NOMO-1 (cell line): ENCODE data around the gene POLD2.
"Not testable (repeated sequence)": the region's sequence is repeated elsewhere in the genome, so short reads cannot be mapped to it uniquely, and the experiment has no call there.

Experiments
- DNase-seq, 2 experiments: peaks; one replicate each; lab custom pipeline; 2025; ENCODE audit not compliant: unreplicated experiment in 2 of 2; lab: John Stamatoyannopoulos, UW

POLD2 gene

DNA sequence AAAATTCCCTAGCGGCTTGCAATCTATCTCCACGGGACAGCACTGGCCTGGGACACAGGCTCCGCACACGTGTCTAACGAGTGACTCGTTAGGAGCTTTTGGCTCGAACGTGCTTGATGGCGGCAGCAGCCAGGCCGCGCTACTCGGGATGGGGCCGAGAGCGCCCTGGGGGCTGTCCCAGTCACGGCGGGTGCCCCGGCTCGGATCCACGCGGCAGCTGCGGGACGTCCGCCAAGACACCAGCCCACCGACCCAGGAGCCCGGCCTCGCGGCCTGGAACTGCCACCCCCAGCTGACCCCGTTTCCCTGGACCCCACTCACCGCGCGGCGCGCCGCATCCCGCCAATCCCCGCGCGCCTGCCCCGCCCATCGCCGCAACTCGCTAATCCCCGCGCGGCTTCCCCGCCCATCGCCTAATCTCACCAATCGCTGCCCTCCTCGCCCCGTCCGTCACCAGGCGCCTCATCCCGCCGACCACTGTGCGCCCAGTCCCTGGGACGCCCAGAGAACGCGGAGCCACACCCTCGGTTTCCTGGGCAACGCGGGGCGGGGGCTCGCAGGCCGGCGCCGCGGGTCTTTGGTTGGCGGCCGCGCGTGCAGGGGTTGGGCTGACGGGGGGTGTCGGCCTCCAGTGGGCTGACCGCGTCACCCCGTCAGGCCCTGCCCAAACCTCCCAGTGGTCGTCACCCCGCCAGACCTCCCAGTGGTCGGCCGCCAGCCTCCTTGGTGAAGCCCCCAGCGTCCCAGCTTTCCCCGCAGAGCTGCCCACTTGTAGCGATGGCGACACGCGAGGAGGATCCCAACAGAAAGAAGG lies at the start of gene POLD2:
TSS of gene POLD2 (minus strand) at position 359 of the 814 bp plus-strand sequence. CDS start 1,495 bp downstream, outside the sequence.
- peak; percentile 94 to 98 for DNase-seq

GRCh38 chr7:44172803-44173424 lies 49.6 kb upstream of the POLD2 start:
- no peak for DNase-seq

DNA sequence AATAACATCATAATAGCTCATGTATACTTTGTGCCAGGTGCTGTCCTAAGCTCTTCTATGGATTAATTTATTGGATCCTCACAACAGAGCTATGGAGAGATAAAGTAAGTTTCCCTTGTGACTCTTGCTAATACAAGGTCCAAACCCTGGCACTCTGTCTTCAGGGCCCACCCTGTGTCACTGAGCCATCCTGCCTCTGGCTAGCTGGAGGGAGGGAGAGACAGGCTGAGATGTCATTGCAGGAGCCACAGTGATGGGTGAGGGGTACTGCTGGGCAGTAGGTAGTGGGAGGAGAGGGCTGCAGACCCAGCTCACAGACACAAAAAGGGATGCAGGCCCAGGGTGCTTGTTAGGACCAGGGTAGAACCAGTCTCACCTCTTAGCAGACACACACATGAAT lies 49.0 kb upstream of the POLD2 start:
- no peak for DNase-seq

DNA sequence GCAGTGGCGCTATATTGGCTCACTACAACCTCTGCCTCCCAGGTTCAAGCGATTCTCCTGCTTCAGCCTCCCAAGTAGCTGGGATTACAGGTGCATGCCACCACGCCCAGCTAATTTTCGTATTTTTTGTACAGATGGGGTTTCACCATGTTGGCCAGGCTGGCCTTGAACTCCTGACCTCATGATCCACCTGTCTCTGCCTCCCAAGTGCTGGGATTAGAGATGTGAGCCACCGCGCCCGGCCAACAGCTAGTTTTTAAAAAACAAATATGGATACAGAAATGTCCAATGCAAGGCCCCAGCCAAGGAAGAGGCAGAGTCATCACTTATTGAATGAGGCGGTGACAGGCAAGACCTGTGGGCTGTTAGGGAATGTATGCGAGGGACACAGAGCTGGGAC lies 48.6 kb upstream of the POLD2 start:
- DNase-seq, result not testable (repeated sequence)

- peak; percentile 5 to 73 for DNase-seq
Measured at GRCh38 chr7:44167920-44168319, 44.6 kb upstream of the POLD2 start.

DNA sequence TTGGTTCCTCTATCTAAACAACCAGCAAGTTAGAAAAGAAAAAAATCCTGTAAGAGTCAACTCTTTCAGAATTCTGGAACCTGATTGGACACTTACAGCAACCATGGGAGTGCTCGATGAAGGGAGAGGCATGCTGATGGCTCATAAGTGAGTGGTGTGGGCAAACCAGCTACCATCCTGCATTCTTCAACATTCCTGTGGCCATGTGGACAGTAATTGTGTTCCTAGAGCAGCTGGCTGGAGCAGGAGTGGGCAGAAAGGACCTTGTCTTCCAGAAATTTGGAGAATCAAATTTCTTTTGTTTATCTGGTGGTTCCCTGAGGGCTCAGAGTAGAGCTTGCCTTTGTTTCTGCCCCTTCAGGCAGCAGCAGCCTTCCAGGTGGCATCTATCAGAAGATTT lies 40.2 kb upstream of the POLD2 start:
- DNase-seq, result no peak

DNA sequence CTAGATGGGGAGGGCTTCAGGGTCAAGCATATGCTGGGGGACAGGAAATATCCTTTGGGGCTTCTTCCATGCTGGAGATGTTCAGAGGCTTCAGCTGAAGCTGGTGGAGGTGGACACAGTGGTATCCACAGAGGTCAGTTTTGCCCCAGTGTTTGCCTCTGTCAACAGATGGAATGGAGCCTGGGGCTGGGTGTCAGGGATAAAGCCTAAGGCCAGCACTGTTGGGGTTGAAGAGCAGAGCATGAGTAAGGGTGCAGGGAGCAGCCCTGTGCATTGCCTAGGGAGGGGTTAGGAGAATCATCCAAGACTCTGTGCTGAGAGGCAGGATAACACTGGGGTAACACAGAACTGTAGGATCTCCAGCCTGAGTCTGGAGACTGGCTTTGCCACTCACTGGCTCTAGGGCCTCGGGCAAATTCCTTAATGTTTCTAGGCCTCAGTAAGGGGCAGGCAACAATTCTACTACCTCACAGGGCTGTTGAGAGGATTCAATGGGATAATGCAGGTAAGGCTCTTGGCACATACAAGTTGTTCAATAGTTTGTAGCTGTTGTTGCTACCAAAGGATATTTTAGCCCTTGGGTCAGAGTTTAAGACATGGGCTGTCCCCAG lies 39.5 kb upstream of the POLD2 start:
- no peak for DNase-seq

- no peak for DNase-seq
Measured at GRCh38 chr7:44162179-44162578, 38.8 kb upstream of the POLD2 start.

- DNase-seq, result no peak
Measured at GRCh38 chr7:44161371-44161770, 38.0 kb upstream of the POLD2 start.

DNA sequence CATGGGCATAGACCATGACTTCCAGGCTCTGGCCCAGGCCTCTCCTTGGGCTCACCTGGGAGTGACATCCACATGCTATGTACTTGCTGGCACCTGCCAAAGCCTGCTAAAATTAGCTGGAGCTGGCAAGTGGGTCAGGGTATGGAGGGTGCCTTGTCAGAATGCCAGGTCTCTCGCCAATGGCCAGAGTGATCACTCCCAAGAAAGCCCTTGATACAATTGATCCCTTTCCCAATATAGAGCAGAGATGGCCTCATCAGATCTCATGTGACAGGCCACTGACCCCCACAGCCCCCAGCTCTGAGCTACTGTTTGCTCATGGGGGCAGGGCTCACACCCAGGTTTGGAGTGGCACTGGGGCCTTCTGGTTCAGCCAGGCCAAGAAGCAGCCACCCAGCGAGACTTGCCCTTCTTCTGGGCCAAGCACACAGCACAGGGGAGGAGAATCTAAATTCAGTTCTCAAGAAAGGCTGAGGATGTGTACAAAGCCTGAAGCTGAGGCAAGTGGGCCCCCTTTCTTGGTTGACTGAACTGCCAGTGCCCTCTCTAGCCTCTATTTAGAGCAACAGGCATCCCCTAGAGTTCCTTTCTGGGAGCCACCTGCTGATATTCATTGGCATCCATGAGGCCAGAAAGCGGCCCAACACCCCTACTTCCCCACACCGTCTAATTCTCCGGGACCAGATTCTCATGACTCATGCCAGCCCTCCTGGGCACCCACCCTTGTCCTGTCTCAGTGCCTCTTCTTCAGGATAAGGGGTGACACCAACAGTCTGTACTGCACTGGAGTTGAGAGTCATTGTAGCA lies 36.7 kb upstream of the POLD2 start:
- DNase-seq, result no peak

- no peak for DNase-seq
Measured at GRCh38 chr7:44158873-44159631, 35.7 kb upstream of the POLD2 start.

DNA sequence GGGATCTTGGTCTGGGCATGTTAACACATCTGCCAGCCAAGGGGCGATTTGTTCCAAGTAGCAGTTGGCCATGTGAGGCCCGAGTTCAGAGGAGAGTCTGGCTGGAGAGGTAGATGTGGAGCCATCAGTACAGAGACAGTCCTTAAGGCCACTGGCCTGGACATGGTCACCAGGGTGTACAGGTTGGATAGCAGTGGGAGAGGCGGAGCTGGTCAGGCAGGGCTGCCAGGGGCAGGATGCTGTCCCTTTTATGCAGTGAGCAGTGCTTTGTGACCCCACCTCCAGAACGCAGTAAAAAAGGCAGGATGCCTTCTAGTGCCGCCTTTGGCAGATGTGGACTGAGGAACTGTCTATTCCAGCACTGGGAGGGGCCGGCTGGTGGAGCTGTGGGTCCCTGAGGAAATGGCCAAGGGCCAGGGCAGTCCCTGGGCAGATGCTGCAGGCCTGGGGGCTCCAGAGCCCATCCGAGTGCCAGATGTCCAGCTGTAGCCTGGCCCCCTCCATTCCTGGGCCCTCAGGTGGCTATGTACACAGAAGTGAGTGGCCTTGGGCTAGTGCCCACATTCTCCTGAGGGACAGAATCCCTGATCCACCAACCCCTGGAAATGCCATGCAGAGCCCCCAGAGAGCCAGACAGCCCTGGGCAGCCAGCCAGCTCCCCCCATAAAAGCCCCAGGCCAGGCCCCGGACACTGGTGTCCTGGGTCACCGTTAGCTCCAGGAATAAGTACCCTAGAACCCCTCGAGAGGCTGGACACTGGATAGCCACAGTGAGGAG lies 34.9 kb upstream of the POLD2 start:
- DNase-seq, result no peak

- DNase-seq, result no peak
Measured at GRCh38 chr7:44157116-44158080, 34.0 kb upstream of the POLD2 start.

DNA sequence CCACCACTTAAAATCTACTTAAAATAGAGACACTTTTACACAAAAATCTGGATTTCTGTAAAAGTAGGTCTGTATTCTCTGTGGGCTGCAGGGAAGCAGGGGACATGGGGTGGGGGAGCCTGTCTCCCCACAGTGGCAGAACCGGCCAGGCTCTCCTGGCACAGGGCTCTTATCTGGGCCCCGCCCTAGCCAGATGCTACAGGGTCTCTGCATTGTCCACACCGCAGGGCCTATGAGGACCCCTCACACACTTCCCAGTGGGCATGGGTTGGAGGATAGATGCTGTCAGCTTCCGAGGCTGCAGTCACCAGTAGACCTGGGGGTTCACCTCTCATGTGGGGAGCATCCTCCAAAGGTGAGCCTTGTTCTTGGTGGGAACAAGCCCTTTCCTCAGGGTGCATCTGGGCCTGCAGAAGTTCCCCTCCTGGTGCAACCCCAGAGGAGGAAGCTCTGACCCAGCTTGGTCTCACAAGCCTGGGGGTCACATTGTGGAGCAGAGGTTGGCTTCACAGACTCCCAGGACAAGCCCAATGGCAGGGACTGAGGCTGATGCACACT lies 33.2 kb upstream of the POLD2 start:
- DNase-seq, result no peak

GRCh38 chr7:44155191-44156185 lies 32.1 kb upstream of the POLD2 start:
- no peak for DNase-seq

DNA sequence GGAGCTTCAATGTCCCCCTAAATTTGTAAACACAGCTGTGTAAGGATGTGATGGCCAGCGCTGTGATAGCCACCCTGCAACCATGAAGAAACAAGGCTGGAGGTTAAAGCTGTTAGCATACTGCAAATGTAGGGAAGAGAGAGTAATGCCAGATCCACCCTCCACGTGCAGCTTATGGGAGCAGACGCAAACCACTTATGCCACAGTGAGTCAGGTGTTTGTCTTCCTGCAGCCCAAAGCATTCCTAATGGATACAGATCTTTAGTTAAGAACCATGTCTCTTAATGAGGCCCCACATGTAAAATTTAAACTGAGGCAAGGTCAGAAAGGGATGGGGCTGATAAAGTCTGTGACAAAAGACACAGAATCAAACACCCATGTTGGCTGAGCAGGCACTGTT lies 31.4 kb upstream of the POLD2 start:
- no peak for DNase-seq

DNA sequence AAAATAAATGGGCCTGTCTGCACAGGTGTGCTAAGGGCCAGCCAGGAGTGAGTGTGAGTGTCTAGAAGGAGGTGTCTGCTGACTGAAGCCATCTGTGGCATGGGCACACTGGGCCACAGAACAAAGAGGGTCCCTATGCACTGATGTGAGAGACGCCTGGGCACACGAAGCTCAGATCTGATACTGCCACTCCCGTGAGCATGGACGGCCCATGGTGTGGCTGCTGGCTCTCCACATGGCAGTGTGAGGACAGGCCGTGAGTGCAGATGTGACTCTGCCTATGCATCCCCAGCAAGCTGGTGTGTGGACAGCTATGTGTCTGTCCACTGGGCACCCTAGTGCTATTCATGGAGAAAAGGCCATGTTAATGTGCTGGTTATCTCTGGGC lies 30.6 kb upstream of the POLD2 start:
- DNase-seq, result no peak
